IMR-90 (cell line): Measurements from ENCODE around the gene CD99L2. TPM values are rescaled to one million over a fixed set of nuclear protein-coding genes. Genes with fewer than 3 reads are reported as not detected.

Experiments used
- ATAC-seq: fragments of 200-7000 bp; cut with Tn5 transposase; 2 replicates; pipeline ENCODE4 v1.9.1; 2020; ENCODE audit warnings: low read depth, mild to moderate bottlenecking, moderate library complexity
- BruUV-seq: library from RNA; stranded (reverse); fragments of 400-500 nt; replicated peaks from 2 replicates; lab custom pipeline; 2021; lab: Mats Ljungman, UMichigan
- CTCF ChIA-PET: fragments of 300-600 bp; formaldehyde crosslinking; extraction: SDS; loops from one replicate; lab custom pipeline; 2021; ENCODE audit warnings: antibody characterized with exemption; lab: Yijun Ruan, JAX
- POLR2A ChIA-PET: fragments of 300-600 bp; sonication (Branson Sonifier 250); formaldehyde crosslinking; loops from one replicate; lab custom pipeline; 2022; ENCODE audit warnings: antibody characterized with exemption; ENCODE audit not compliant: unreplicated experiment; lab: Charles Lee
- DNase-seq: peaks from one replicate; pipeline ENCODE4 v3.0.0; 2013
- H2AFZ ChIP-seq: replicated peaks from 2 replicates; pipeline ENCODE3; 2013; ENCODE audit warnings: low read length, mild to moderate bottlenecking; ENCODE audit not compliant: poor library complexity
- H2AK5ac ChIP-seq: 2 replicates; pipeline ENCODE4 v1.6.1; 2013; ENCODE audit warnings: low read depth, low read length, inconsistent platforms
- H2AK9ac ChIP-seq: replicated peaks from 2 replicates; pipeline ENCODE3; 2013; ENCODE audit warnings: mild to moderate bottlenecking, low read depth, low read length, moderate library complexity; ENCODE audit not compliant: poor library complexity
- H2BK120ac ChIP-seq: 2 replicates; pipeline ENCODE4 v1.6.1; 2013; ENCODE audit warnings: low read depth, low read length, inconsistent platforms
- H2BK15ac ChIP-seq: 3 replicates; pipeline ENCODE4 v1.6.1; 2013; ENCODE audit warnings: low read depth, low read length, inconsistent platforms
- H2BK20ac ChIP-seq: 2 replicates; pipeline ENCODE4 v1.6.1; 2013; ENCODE audit warnings: low read depth, mild to moderate bottlenecking, inconsistent platforms, low read length, moderate library complexity
- H2BK5ac ChIP-seq: 2 replicates; pipeline ENCODE4 v1.6.1; 2013; ENCODE audit warnings: mild to moderate bottlenecking, low read depth, low read length, inconsistent platforms; ENCODE audit not compliant: poor library complexity, severe bottlenecking
- H3K14ac ChIP-seq: replicated peaks from 2 replicates; pipeline ENCODE4 v1.6.1; 2013; ENCODE audit warnings: low read depth, low read length, inconsistent platforms
- H3K18ac ChIP-seq: 2 replicates; pipeline ENCODE4 v1.6.1; 2013; ENCODE audit warnings: low read depth, low read length, control low read depth
- H3K23ac ChIP-seq: 2 replicates; pipeline ENCODE4 v1.6.1; 2013; ENCODE audit warnings: low read depth, low read length, inconsistent platforms
- H3K27ac ChIP-seq: 2 replicates; pipeline ENCODE4 v1.5.1; 2013; ENCODE audit warnings: mild to moderate bottlenecking, control low read depth, low read length; ENCODE audit not compliant: insufficient read depth
- H3K27me3 ChIP-seq: 2 replicates; pipeline ENCODE4 v1.6.1; 2013; ENCODE audit warnings: low read length; ENCODE audit not compliant: control insufficient read depth, insufficient read depth
- H3K36me3 ChIP-seq: 2 replicates; pipeline ENCODE4 v1.6.1; 2013; ENCODE audit warnings: low read length, mixed read lengths; ENCODE audit not compliant: control insufficient read depth, insufficient read depth
- H3K4ac ChIP-seq: 2 replicates; pipeline ENCODE4 v1.6.1; 2013; ENCODE audit warnings: low read depth, low read length, inconsistent platforms
- H3K4me1 ChIP-seq: 2 replicates; pipeline ENCODE4 v1.6.1; 2013; ENCODE audit warnings: low read length, mixed read lengths; ENCODE audit not compliant: control insufficient read depth, insufficient read depth
- H3K4me2 ChIP-seq: 2 replicates; pipeline ENCODE4 v1.6.1; 2013; ENCODE audit warnings: low read depth, mild to moderate bottlenecking, control low read depth, low read length, moderate library complexity
- H3K4me3 ChIP-seq: 2 replicates; pipeline ENCODE4 v1.5.1; 2013; ENCODE audit warnings: low read depth, mild to moderate bottlenecking, control low read depth, low read length, moderate library complexity; ENCODE audit not compliant: insufficient read depth
- H3K56ac ChIP-seq: 2 replicates; pipeline ENCODE4 v1.6.1; 2013; ENCODE audit warnings: low read length, inconsistent platforms; ENCODE audit not compliant: insufficient read depth; ENCODE audit errors: extremely low read depth
- H3K79me1 ChIP-seq, 2 experiments: 2 replicates each; pipeline ENCODE4 v1.6.1; 2013; ENCODE audit warnings: low read length in 2 of 2, inconsistent platforms in 1 of 2, low read depth in 1 of 2
- H3K9ac ChIP-seq: 2 replicates; pipeline ENCODE4 v1.6.1; 2013; ENCODE audit warnings: low read depth, low read length, control low read depth
- H3K9me1 ChIP-seq: 2 replicates; pipeline ENCODE4 v1.6.1; 2013; ENCODE audit warnings: low read length, inconsistent platforms; ENCODE audit not compliant: insufficient read depth
- H3K9me3 ChIP-seq: 2 replicates; pipeline ENCODE4 v1.6.1; 2013; ENCODE audit warnings: low read length; ENCODE audit not compliant: control insufficient read depth, insufficient read depth
- H4K20me1 ChIP-seq: 2 replicates; pipeline ENCODE4 v1.6.1; 2013; ENCODE audit warnings: low read length, inconsistent platforms; ENCODE audit not compliant: insufficient read depth
- H4K5ac ChIP-seq: 2 replicates; pipeline ENCODE4 v1.6.1; 2013; ENCODE audit warnings: mild to moderate bottlenecking, low read depth, low read length, control low read depth
- H4K8ac ChIP-seq, 2 experiments: 2 replicates each; pipeline ENCODE4 v1.6.1; 2013; ENCODE audit warnings: low read depth in 2 of 2, low read length in 2 of 2, control low read depth in 1 of 2, inconsistent platforms in 1 of 2
- H4K91ac ChIP-seq: 2 replicates; pipeline ENCODE4 v1.6.1; 2013; ENCODE audit warnings: low read depth, low read length, inconsistent platforms; ENCODE audit not compliant: insufficient read depth
- CEBPB ChIP-seq: IDR thresholded peaks from 2 replicates; pipeline ENCODE4 v1.6.1; 2012; ENCODE audit warnings: low read depth, low read length, improper control_type of control experiment
- CHD1 ChIP-seq: IDR thresholded peaks from 2 replicates; pipeline ENCODE4 v1.6.1; 2012; ENCODE audit warnings: low read depth, low read length, improper control_type of control experiment
- MAZ ChIP-seq: IDR thresholded peaks from 2 replicates; pipeline ENCODE4 v1.6.1; 2012; ENCODE audit warnings: low read depth, mild to moderate bottlenecking, low read length, improper control_type of control experiment, moderate library complexity, borderline replicate concordance
- NFE2L2 ChIP-seq: fragments of 150-350 bp; IDR thresholded peaks from 2 replicates; pipeline ENCODE4 v1.6.1; 2016; ENCODE audit warnings: low read depth, mild to moderate bottlenecking, low read length
- POLR2A ChIP-seq: IDR thresholded peaks from 2 replicates; pipeline ENCODE4 v1.6.1; 2012; ENCODE audit warnings: mild to moderate bottlenecking, low read depth, low read length
- RAD21 ChIP-seq: IDR thresholded peaks from 2 replicates; pipeline ENCODE4 v1.6.1; 2012; ENCODE audit warnings: low read length, improper control_type of control experiment
- WGBS, 2 experiments: methylation state at CpG; one replicate each; pipeline versions ENCODE4 v1.1.5 to v1.1.7; 2013; ENCODE audit warnings: missing lambda C conversion rate in 2 of 2; ENCODE audit not compliant: insufficient read length in 1 of 2; ENCODE audit errors: extremely low coverage in 2 of 2; 5-methylcytosine and 5-hydroxymethylcytosine counted together
- dilution Hi-C: fragments of 300-500 bp; cut with HindIII; formaldehyde crosslinking; loops from one replicate; pipeline ENCODE4 v1.14.3; 2018; ENCODE audit warnings: low sequenced_read_pairs; ENCODE audit not compliant: unreplicated experiment
- in situ Hi-C: fragments of 300-500 bp; cut with MboI; formaldehyde crosslinking; loops from 3 replicates; pipeline ENCODE4 v1.14.3; 2019; ENCODE audit warnings: low sequenced_read_pairs, inconsistent platforms, mixed read lengths
- intact Hi-C: fragments of 100-400 bp; cut with micrococcal nuclease; formaldehyde crosslinking; loops from 2 replicates; pipeline ENCODE4 v1.10.0; 2022
- polyA plus RNA-seq, 3 experiments: library from polyadenylated mRNA; depleted of rRNA; stranded (reverse); fragments of >200 nt; gene quantifications; 2 replicates each; pipeline ENCODE4 v1.2.3, GENCODE V29; 2012; ENCODE audit warnings: low replicate concordance in 1 of 3
- total RNA-seq: library from RNA; depleted of rRNA; stranded (reverse); fragments of >200 nt; gene quantifications from 2 replicates; pipeline ENCODE4 v1.2.3, GENCODE V29; 2012
- TF ChIP-seq, protein P1 (sequence below): conservative IDR thresholded peaks from 2 replicates; pipeline ENCODE4 v1.5.1; 2012; ENCODE audit warnings: mild to moderate bottlenecking, low read depth, low read length, improper control_type of control experiment

The CD99L2 gene
- total and polyA plus RNA-seq, 2 of the 4 experiments (the other 2 are of a cell fraction), result 17.4 to 41.4 TPM

DNA sequence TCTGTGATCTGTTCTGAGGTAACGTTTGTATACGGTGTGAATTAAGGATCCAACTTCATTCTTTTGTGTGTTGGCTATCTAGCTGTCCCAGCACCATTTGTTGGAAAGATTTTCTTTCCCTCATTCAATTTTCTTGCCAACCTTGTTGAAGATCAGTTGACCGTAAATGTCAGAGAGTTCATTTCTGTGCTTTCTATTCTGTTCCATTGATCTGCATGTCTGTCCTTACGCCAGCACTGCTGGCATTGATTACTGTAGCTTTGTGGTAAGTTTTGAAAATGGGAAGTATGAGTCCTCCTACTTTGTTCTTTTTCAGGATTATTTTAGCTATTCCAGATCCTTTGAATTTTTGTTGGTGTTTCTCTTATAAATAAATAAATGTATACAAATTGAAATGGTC, 144.5 kb downstream of the CD99L2 start:
- ChIA-PET POLR2A (no interaction called here), CTCF (no interaction called here)
- Histone ChIP-seq H2BK20ac (no peak overlapping the region), H3K9me1 (no peaks in the 10 kb centered on the region), H3K56ac (no peak overlapping the region), H3K4me2 (no peak overlapping the region), H3K27me3 (no peaks in the 10 kb centered on the region), H2AK5ac (no peak overlapping the region), H3K27ac (no peak overlapping the region), H2AK9ac (no peak overlapping the region), H4K5ac (no peak overlapping the region), H2BK15ac (no peak overlapping the region), H3K79me1 (no peaks in the 10 kb centered on the region), H4K20me1 (no peaks in the 10 kb centered on the region), H3K4me3 (no peak overlapping the region), H4K91ac (no peak overlapping the region), H3K18ac (no peak overlapping the region), H3K14ac (no peak overlapping the region), H3K36me3 (peaks cover 13% of the 10 kb centered on the region; the same call in 1 of the 2 replicates), H2BK5ac (no peak overlapping the region), H3K9me3 (no peaks in the 10 kb centered on the region), H2BK120ac (no peak overlapping the region), H4K8ac (no peak overlapping the region), H3K4me1 (no peaks in the 10 kb centered on the region), H2AFZ (no peak overlapping the region), H3K9ac (no peak overlapping the region), H3K4ac (no peak overlapping the region), H3K23ac (no peak overlapping the region)
- BruUV-seq, result no TSS peak
- no peak for TF ChIP-seq MAZ
- TF ChIP-seq, protein P1, sequence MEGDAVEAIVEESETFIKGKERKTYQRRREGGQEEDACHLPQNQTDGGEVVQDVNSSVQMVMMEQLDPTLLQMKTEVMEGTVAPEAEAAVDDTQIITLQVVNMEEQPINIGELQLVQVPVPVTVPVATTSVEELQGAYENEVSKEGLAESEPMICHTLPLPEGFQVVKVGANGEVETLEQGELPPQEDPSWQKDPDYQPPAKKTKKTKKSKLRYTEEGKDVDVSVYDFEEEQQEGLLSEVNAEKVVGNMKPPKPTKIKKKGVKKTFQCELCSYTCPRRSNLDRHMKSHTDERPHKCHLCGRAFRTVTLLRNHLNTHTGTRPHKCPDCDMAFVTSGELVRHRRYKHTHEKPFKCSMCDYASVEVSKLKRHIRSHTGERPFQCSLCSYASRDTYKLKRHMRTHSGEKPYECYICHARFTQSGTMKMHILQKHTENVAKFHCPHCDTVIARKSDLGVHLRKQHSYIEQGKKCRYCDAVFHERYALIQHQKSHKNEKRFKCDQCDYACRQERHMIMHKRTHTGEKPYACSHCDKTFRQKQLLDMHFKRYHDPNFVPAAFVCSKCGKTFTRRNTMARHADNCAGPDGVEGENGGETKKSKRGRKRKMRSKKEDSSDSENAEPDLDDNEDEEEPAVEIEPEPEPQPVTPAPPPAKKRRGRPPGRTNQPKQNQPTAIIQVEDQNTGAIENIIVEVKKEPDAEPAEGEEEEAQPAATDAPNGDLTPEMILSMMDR, result no peak
- TF ChIP-seq POLR2A, result no peak
- TF ChIP-seq RAD21, result no peak
- no peak for TF ChIP-seq NFE2L2
- TF ChIP-seq CEBPB, result no peak
- TF ChIP-seq CHD1, result no peak
- DNase-seq (no peak), ATAC-seq (no peak)
- 100% methylated on average over 1 of the region's 4 CpGs; no CpG with 5 or more reads in 1 of the 2 experiments for WGBS, 2 experiments
- intact Hi-C loops (no loop called here), dilution Hi-C loops (no loop called here), in situ Hi-C loops (no loop called here)
